Caco-2 (cell line): ENCODE measurements around the gene ARL11. TPM values are rescaled to one million over a fixed set of nuclear protein-coding genes. Genes with fewer than 3 reads are reported as not detected.

ENCODE experiments used
- BruUV-seq: library from RNA; stranded (reverse); fragments of 400-500 nt; replicated peaks from 2 replicates; lab custom pipeline; 2021; lab: Mats Ljungman, UMichigan
- CTCF ChIA-PET: fragments of 300-600 bp; sonication (Branson Sonifier 250); formaldehyde crosslinking; loops from one replicate; lab custom pipeline; 2022; ENCODE audit warnings: antibody characterized with exemption; lab: Charles Lee
- POLR2A ChIA-PET: fragments of 300-600 bp; sonication (Branson Sonifier 250); formaldehyde crosslinking; loops from one replicate; lab custom pipeline; 2022; ENCODE audit warnings: antibody characterized with exemption; lab: Charles Lee
- DNase-seq, 2 experiments: peaks; one replicate each; pipeline versions ENCODE4 v3.0.0 to v3.0.0-alpha.2; 2020 to 2022
- H3K27me3 ChIP-seq: replicated peaks from 2 replicates; pipeline ENCODE4 v1.6.0; 2011; ENCODE audit warnings: low read length; ENCODE audit not compliant: control insufficient read depth, insufficient read depth
- H3K36me3 ChIP-seq: 2 replicates; pipeline ENCODE4 v1.5.1; 2011; ENCODE audit warnings: low read length; ENCODE audit not compliant: control insufficient read depth, insufficient read depth
- H3K4me1 ChIP-seq: fragments of 250-450 bp; sonication (Bioruptor Pico); 2 replicates; pipeline ENCODE4 v1.5.1; 2020; ENCODE audit warnings: mild to moderate bottlenecking
- H3K4me3 ChIP-seq: 2 replicates; pipeline ENCODE4 v1.5.1; 2011; ENCODE audit warnings: low read depth, mild to moderate bottlenecking, control low read depth, low read length
- H3K9me3 ChIP-seq: fragments of 250-450 bp; sonication (Bioruptor Pico); 2 replicates; pipeline ENCODE4 v1.5.1; 2020; ENCODE audit warnings: mild to moderate bottlenecking, moderate library complexity
- H3K27ac Mint-ChIP-seq: one replicate; pipeline ENCODE4 v1.8.0; 2022; ENCODE audit warnings: mixed read lengths; ENCODE audit not compliant: unreplicated experiment
- H3K27me3 Mint-ChIP-seq: one replicate; pipeline ENCODE4 v1.8.0; 2022; ENCODE audit warnings: mixed read lengths; ENCODE audit not compliant: insufficient read depth, unreplicated experiment
- H3K36me3 Mint-ChIP-seq: one replicate; pipeline ENCODE4 v1.8.0; 2022; ENCODE audit warnings: mild to moderate bottlenecking, mixed read lengths; ENCODE audit not compliant: insufficient read depth, unreplicated experiment
- H3K4me1 Mint-ChIP-seq: one replicate; pipeline ENCODE4 v1.8.0; 2022; ENCODE audit warnings: low read depth, mixed read lengths; ENCODE audit not compliant: unreplicated experiment
- H3K4me3 Mint-ChIP-seq: one replicate; pipeline ENCODE4 v1.8.0; 2022; ENCODE audit warnings: mild to moderate bottlenecking, moderate library complexity, mixed read lengths; ENCODE audit not compliant: unreplicated experiment
- H3K9me3 Mint-ChIP-seq: one replicate; pipeline ENCODE4 v1.8.0; 2022; ENCODE audit warnings: mixed read lengths; ENCODE audit not compliant: unreplicated experiment
- CTCF ChIP-seq, 2 experiments: fragments of 200-600 bp in 1 of 2; IDR thresholded peaks; 1 replicate in 1 of 2; 2 replicates in 1 of 2; pipeline versions ENCODE4 v1.5.1 to v1.8.0; 2011 to 2022; ENCODE audit warnings: antibody characterized with exemption in 1 of 2, control low read depth in 1 of 2, inconsistent platforms in 1 of 2, low read depth in 1 of 2, low read length in 1 of 2, mild to moderate bottlenecking in 1 of 2, moderate library complexity in 1 of 2; ENCODE audit not compliant: insufficient read depth in 1 of 2, severe bottlenecking in 1 of 2, unreplicated experiment in 1 of 2
- intact Hi-C: fragments of 100-400 bp; cut with micrococcal nuclease; formaldehyde crosslinking; loops from one replicate; pipeline ENCODE4 v1.10.0; 2022; ENCODE audit not compliant: unreplicated experiment
- total RNA-seq: library from RNA; stranded (reverse); gene quantifications from 2 replicates; pipeline ENCODE4 v1.2.3, GENCODE V29; 2022

The ARL11 gene
- total RNA-seq, 1 experiment from 2014 or later = not detected

- Mint-ChIP-seq H3K4me1 (no peaks in the 10 kb centered on the region), H3K36me3 (no peaks in the 10 kb centered on the region), H3K27me3 (no peaks in the 10 kb centered on the region), H3K27ac (no peak overlapping the region), H3K9me3 (no peaks in the 10 kb centered on the region), H3K4me3 (no peak overlapping the region)
- no peaks in the 10 kb centered on the region for H3K27me3 ChIP-seq
- H3K4me3 ChIP-seq = no peak overlapping the region
- ChIA-PET POLR2A (no interaction called here), CTCF (no interaction called here)
- BruUV-seq = no TSS peak
- H3K9me3 ChIP-seq = no peaks in the 10 kb centered on the region
- DNase-seq = no peak
- TF ChIP-seq CTCF (IDR thresholded peaks at IDR 0.05; ENCODE audit: insufficient read depth in 1 of 2, low read depth in 1 of 2, low read length in 1 of 2, severe bottlenecking in 1 of 2, unreplicated experiment in 1 of 2) = no peak
- intact Hi-C loops = no loop called here
- H3K4me1 ChIP-seq = no peaks in the 10 kb centered on the region
- no peaks in the 10 kb centered on the region for H3K36me3 ChIP-seq
Measured at GRCh38 chr13:49636705-49637104, 8.4 kb downstream of the ARL11 start.

- Mint-ChIP-seq H3K9me3 (no peaks in the 10 kb centered on the region), H3K27me3 (no peaks in the 10 kb centered on the region), H3K4me1 (no peaks in the 10 kb centered on the region), H3K27ac (no peak overlapping the region), H3K4me3 (no peak overlapping the region), H3K36me3 (no peaks in the 10 kb centered on the region)
- no peaks in the 10 kb centered on the region for H3K4me1 ChIP-seq
- CTCF ChIA-PET = no interaction called here
- no TSS peak for BruUV-seq
- POLR2A ChIA-PET = no interaction called here
- H3K4me3 ChIP-seq = no peak overlapping the region
- DNase-seq = no peak
- no peaks in the 10 kb centered on the region for H3K27me3 ChIP-seq
- TF ChIP-seq CTCF (IDR thresholded peaks at IDR 0.05; ENCODE audit: insufficient read depth in 1 of 2, low read depth in 1 of 2, low read length in 1 of 2, severe bottlenecking in 1 of 2, unreplicated experiment in 1 of 2) = no peak
- intact Hi-C loops = no loop called here
- H3K9me3 ChIP-seq = no peaks in the 10 kb centered on the region
- no peaks in the 10 kb centered on the region for H3K36me3 ChIP-seq
Measured at GRCh38 chr13:49638030-49638743, 9.9 kb downstream of the ARL11 start.

- no peak overlapping the region for H3K27ac Mint-ChIP-seq
Measured at GRCh38 chr13:49638744-49639072, 10.4 kb downstream of the ARL11 start.

More at GRCh38 chr13:49638744-49639072, 10.4 kb downstream of the ARL11 start:
- no peak for DNase-seq
- CTCF ChIA-PET = no interaction called here
- intact Hi-C loops = no loop called here
- no TSS peak for BruUV-seq
- Mint-ChIP-seq H3K36me3 (no peaks in the 10 kb centered on the region), H3K4me3 (no peak overlapping the region), H3K4me1 (no peaks in the 10 kb centered on the region), H3K27me3 (no peaks in the 10 kb centered on the region), H3K9me3 (no peaks in the 10 kb centered on the region)
- no peak for TF ChIP-seq CTCF (IDR thresholded peaks at IDR 0.05; ENCODE audit: insufficient read depth in 1 of 2, low read depth in 1 of 2, low read length in 1 of 2, severe bottlenecking in 1 of 2, unreplicated experiment in 1 of 2)
- H3K36me3 ChIP-seq = no peaks in the 10 kb centered on the region
- no peaks in the 10 kb centered on the region for H3K27me3 ChIP-seq
- no peaks in the 10 kb centered on the region for H3K4me1 ChIP-seq
- H3K4me3 ChIP-seq = no peak overlapping the region
- no peaks in the 10 kb centered on the region for H3K9me3 ChIP-seq
- POLR2A ChIA-PET = no interaction called here
